K562 (cell line): ENCODE results near the gene TSGA10IP. TPM values are rescaled to one million over a fixed set of nuclear protein-coding genes. Genes with fewer than 3 reads are reported as not detected.

ENCODE experiments used
- ATAC-seq: fragments of 200-7000 bp; cut with Tn5 transposase; 3 replicates; pipeline ENCODE4 v1.9.1; 2020; ENCODE audit warnings: moderate library complexity
- BruUV-seq: library from RNA; stranded (reverse); fragments of 400-500 nt; replicated peaks from 2 replicates; lab custom pipeline; 2021; lab: Mats Ljungman, UMichigan
- CTCF ChIA-PET: fragments of 300-600 bp; formaldehyde crosslinking; extraction: SDS; loops from one replicate; lab custom pipeline; 2021; ENCODE audit warnings: low intra/inter-chr PET ratio; lab: Yijun Ruan, JAX
- POLR2A ChIA-PET: fragments of 300-600, 350-650 bp; sonication (Branson Sonifier 250); formaldehyde crosslinking; extraction: SDS; loops from one replicate; lab custom pipeline; 2021; ENCODE audit warnings: antibody characterized with exemption, inconsistent platforms; lab: Yijun Ruan, JAX
- DNase-seq, 4 experiments: peaks; one replicate each; pipeline versions ENCODE4 v3.0.0 to v3.0.0-alpha.2; 2011 to 2018; ENCODE audit warnings: low spot score in 3 of 4, mixed read lengths in 3 of 4; ENCODE audit errors: extremely low read depth in 1 of 4
- FAIRE-seq: peaks from 2 replicates; lab custom pipeline; 2011; peaks lifted over from hg19 to GRCh38; lab: Jason Lieb, UNC
- H2AFZ ChIP-seq: 2 replicates; pipeline ENCODE4 v1.6.0; 2011; ENCODE audit warnings: low read depth, low read length, control low read depth, inconsistent platforms
- H3K27ac ChIP-seq: fragments of 200-600 bp; 3 replicates; pipeline ENCODE4 v1.8.0; 2011; ENCODE audit warnings: low read depth, mild to moderate bottlenecking, control low read depth, inconsistent platforms, low read length, moderate library complexity, mixed read lengths; ENCODE audit errors: extremely low read depth
- H3K27me3 ChIP-seq, 2 experiments: fragments of 300-600 bp in 1 of 2; 2 replicates in 1 of 2; 3 replicates in 1 of 2; pipeline versions ENCODE4 v1.6.0 to v1.8.0; 2011; ENCODE audit warnings: inconsistent platforms in 2 of 2, low read length in 2 of 2, mild to moderate bottlenecking in 1 of 2, mixed read lengths in 1 of 2, moderate library complexity in 1 of 2; ENCODE audit not compliant: control insufficient read depth in 2 of 2, insufficient read depth in 2 of 2
- H3K36me3 ChIP-seq: fragments of 300-600 bp; 3 replicates; pipeline ENCODE4 v1.8.0; 2011; ENCODE audit warnings: mild to moderate bottlenecking, low read length, inconsistent platforms; ENCODE audit not compliant: control insufficient read depth, insufficient read depth
- H3K4me1 ChIP-seq, 2 experiments: fragments of 200-600 bp in 1 of 2; replicated peaks in 1 of 2; 2 replicates in 1 of 2; 3 replicates in 1 of 2; pipeline versions ENCODE4 v1.5.1 to v1.8.0; 2011; ENCODE audit warnings: inconsistent platforms in 2 of 2, low read length in 2 of 2, mild to moderate bottlenecking in 1 of 2, mixed read lengths in 1 of 2, moderate library complexity in 1 of 2; ENCODE audit not compliant: control insufficient read depth in 2 of 2, insufficient read depth in 2 of 2
- H3K4me2 ChIP-seq: 2 replicates; pipeline ENCODE4 v1.6.1; 2011; ENCODE audit warnings: low read length, control low read depth, inconsistent platforms, mixed read lengths; ENCODE audit not compliant: insufficient read depth
- H3K4me3 ChIP-seq: fragments of 200-600 bp; sonication (generic), shearing (Covaris generic); 2 replicates; pipeline ENCODE4 v1.5.1; 2016; ENCODE audit warnings: control low read depth, inconsistent platforms
- H3K79me2 ChIP-seq: fragments of 200-600 bp; 3 replicates; pipeline ENCODE4 v1.8.0; 2011; ENCODE audit warnings: low read length, inconsistent platforms; ENCODE audit not compliant: control insufficient read depth, insufficient read depth
- H3K9ac ChIP-seq, 2 experiments: 2 replicates each; pipeline versions ENCODE4 v1.6.0 to v1.6.1; 2011; ENCODE audit warnings: low read depth in 2 of 2, low read length in 2 of 2, control low read depth in 1 of 2, inconsistent platforms in 1 of 2, mild to moderate bottlenecking in 1 of 2, mixed read lengths in 1 of 2; ENCODE audit not compliant: insufficient read depth in 1 of 2
- H3K9me1 ChIP-seq: one replicate; pipeline ENCODE4 v1.6.0; 2011; ENCODE audit warnings: inconsistent platforms, mild to moderate bottlenecking, low read length, moderate library complexity; ENCODE audit not compliant: control insufficient read depth, insufficient read depth
- H3K9me3 ChIP-seq: replicated peaks from 2 replicates; pipeline ENCODE4 v1.5.1; 2011; ENCODE audit warnings: low read depth, low read length, inconsistent platforms; ENCODE audit not compliant: control insufficient read depth, insufficient read depth
- H4K20me1 ChIP-seq: replicated peaks from 2 replicates; pipeline ENCODE4 v1.6.1; 2011; ENCODE audit warnings: low read length, inconsistent platforms, mixed read lengths; ENCODE audit not compliant: control insufficient read depth, insufficient read depth
- RBFOX2 ChIP-seq: fragments of 200-400 bp; formaldehyde crosslinking; IDR thresholded peaks from 2 replicates; pipeline ENCODE4 v1.6.1; 2017; ENCODE audit warnings: low read depth, mild to moderate bottlenecking, low read length, moderate library complexity
- ZNF134 ChIP-seq: fragments of 250-450 bp; sonication (Bioruptor Pico); conservative IDR thresholded peaks from 2 replicates; pipeline ENCODE4 v1.4.0; 2020
- ZNF384 ChIP-seq: IDR thresholded peaks from 2 replicates; pipeline ENCODE4 v1.6.1; 2012; ENCODE audit warnings: low read depth, low read length, improper control_type of control experiment
- ZNF699 ChIP-seq: fragments of 250-450 bp; sonication (Bioruptor Pico); IDR thresholded peaks from 2 replicates; pipeline ENCODE4 v1.8.0; 2021; ENCODE audit warnings: mild to moderate bottlenecking, moderate library complexity; ENCODE audit not compliant: insufficient replicate concordance
- WGBS: fragments of 100-300 bp; shearing (Covaris generic); methylation state at CpG from one replicate; pipeline ENCODE4 v1.1.6; 2016; ENCODE audit warnings: low coverage, mixed read lengths; ENCODE audit not compliant: insufficient coverage; ENCODE audit errors: missing lambda C conversion rate; 5-methylcytosine and 5-hydroxymethylcytosine counted together
- in situ Hi-C: fragments of 300-500 bp; cut with MboI; formaldehyde crosslinking; loops from 4 replicates; pipeline ENCODE4 v1.15.0; 2018; ENCODE audit warnings: inconsistent platforms, mixed read lengths
- intact Hi-C: fragments of 100-400 bp; cut with micrococcal nuclease; formaldehyde crosslinking; loops from 2 replicates; pipeline ENCODE4 v1.14.2; 2022
- polyA plus RNA-seq, 8 experiments: library from polyadenylated mRNA; depleted of rRNA in 4 of 8; stranded (reverse) in 5 of 8; unstranded in 3 of 8; fragments of >200 nt; fragmentation: Nextera tagmentation in 2 of 8; fragmentation: Illumina TruSeq in 1 of 8; extraction: Ambion mirVana in 2 of 8; extraction: Trizol in 1 of 8; gene quantifications; 2 replicates each; pipeline versions ENCODE4 v1.2.1 to v1.2.3, GENCODE V29; 2011 to 2014; ENCODE audit warnings: inconsistent platforms in 1 of 8, missing spikeins in 1 of 8
- total RNA-seq, 7 experiments: library from RNA; depleted of rRNA in 6 of 7; stranded (reverse); fragments of >200 nt in 6 of 7; fragmentation: Illumina TruSeq in 2 of 7; extraction: Trizol in 2 of 7; gene quantifications; 2 replicates each; pipeline versions ENCODE4 v1.2.1 to v1.2.3, GENCODE V29; 2011 to 2021; ENCODE audit warnings: low replicate concordance in 1 of 7
- TF ChIP-seq, protein P1 (sequence below): sonication (generic); formaldehyde crosslinking; IDR thresholded peaks from 2 replicates; pipeline ENCODE4 v1.8.1; 2023; ENCODE audit warnings: missing genetic modification reagents, mild to moderate bottlenecking, borderline replicate concordance
- TF ChIP-seq, protein P2 (sequence below): fragments of 450-650 bp; IDR thresholded peaks from 2 replicates; pipeline ENCODE4 v1.6.1; 2018; ENCODE audit not compliant: partially characterized antibody

Gene TSGA10IP
- total and polyA plus RNA-seq, 9 of the 15 experiments (the other 6 are each of a cell fraction or from before 2014, with no cell fraction given): not detected

DNA sequence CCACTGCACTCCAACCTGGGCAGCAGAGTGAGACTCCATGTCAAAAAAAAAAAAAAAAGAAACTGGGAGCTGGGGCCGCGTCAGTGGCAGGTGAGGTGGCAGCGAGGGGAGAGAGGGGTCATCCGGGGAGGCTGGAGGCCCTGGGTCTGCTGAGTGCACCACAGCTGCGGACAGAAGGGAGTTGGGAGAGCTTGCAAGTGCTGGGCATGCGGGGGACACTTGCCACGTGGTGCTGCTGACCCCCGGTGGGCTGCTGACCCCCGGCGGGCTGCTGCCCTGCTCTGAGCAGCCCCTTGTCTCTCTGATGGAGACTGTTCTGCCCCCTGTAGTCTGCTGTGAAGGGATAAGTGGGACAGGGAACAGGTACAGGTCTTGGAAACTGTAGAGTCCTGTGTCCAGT is 23.4 kb upstream of the TSGA10IP start:
- POLR2A ChIA-PET: interaction anchor here (0.6 to 1.9 kb wide), 3 partner anchors 10 to 31 kb away, joined by 3 to 13 read pairs (median 4); partner anchors contain the start of genes CCDC85B and FOSL1
- TF ChIP-seq RBFOX2 (peak; percentile 38; the same call in 1 of the 2 replicates), ZNF699 (CRISPR knock-in tag) (no peak)

DNA sequence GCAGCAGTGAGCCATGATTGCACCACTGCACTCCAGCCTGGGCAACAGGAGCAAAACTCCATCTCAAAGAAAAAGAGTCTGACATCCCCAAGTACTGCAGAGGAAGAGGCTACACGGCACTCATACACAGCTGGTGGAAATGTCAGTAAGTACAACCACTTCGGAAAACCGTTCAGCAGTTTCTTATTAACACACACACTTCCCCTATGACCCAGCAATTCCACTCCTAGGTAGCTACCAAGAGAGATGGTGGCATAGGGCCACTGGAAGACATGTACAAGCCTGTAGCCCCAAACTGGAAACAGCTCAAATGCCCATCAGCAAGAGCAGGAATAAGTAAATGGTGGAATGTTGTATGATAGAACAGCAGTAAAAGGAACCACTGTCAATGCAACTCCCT is 22.7 kb upstream of the TSGA10IP start:
- peaks cover 13 to 41% of the 10 kb centered on the region in 2 experiments for H3K4me1 ChIP-seq
- TF ChIP-seq ZNF384 (no peak), ZNF134 (CRISPR knock-in tag) (no peak)
- TF ChIP-seq, protein P1, sequence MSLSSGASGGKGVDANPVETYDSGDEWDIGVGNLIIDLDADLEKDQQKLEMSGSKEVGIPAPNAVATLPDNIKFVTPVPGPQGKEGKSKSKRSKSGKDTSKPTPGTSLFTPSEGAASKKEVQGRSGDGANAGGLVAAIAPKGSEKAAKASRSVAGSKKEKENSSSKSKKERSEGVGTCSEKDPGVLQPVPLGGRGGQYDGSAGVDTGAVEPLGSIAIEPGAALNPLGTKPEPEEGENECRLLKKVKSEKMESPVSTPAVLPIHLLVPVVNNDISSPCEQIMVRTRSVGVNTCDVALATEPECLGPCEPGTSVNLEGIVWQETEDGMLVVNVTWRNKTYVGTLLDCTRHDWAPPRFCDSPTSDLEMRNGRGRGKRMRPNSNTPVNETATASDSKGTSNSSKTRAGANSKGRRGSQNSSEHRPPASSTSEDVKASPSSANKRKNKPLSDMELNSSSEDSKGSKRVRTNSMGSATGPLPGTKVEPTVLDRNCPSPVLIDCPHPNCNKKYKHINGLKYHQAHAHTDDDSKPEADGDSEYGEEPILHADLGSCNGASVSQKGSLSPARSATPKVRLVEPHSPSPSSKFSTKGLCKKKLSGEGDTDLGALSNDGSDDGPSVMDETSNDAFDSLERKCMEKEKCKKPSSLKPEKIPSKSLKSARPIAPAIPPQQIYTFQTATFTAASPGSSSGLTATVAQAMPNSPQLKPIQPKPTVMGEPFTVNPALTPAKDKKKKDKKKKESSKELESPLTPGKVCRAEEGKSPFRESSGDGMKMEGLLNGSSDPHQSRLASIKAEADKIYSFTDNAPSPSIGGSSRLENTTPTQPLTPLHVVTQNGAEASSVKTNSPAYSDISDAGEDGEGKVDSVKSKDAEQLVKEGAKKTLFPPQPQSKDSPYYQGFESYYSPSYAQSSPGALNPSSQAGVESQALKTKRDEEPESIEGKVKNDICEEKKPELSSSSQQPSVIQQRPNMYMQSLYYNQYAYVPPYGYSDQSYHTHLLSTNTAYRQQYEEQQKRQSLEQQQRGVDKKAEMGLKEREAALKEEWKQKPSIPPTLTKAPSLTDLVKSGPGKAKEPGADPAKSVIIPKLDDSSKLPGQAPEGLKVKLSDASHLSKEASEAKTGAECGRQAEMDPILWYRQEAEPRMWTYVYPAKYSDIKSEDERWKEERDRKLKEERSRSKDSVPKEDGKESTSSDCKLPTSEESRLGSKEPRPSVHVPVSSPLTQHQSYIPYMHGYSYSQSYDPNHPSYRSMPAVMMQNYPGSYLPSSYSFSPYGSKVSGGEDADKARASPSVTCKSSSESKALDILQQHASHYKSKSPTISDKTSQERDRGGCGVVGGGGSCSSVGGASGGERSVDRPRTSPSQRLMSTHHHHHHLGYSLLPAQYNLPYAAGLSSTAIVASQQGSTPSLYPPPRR (CRISPR knock-in tag): no peak
- TF ChIP-seq, protein P2, sequence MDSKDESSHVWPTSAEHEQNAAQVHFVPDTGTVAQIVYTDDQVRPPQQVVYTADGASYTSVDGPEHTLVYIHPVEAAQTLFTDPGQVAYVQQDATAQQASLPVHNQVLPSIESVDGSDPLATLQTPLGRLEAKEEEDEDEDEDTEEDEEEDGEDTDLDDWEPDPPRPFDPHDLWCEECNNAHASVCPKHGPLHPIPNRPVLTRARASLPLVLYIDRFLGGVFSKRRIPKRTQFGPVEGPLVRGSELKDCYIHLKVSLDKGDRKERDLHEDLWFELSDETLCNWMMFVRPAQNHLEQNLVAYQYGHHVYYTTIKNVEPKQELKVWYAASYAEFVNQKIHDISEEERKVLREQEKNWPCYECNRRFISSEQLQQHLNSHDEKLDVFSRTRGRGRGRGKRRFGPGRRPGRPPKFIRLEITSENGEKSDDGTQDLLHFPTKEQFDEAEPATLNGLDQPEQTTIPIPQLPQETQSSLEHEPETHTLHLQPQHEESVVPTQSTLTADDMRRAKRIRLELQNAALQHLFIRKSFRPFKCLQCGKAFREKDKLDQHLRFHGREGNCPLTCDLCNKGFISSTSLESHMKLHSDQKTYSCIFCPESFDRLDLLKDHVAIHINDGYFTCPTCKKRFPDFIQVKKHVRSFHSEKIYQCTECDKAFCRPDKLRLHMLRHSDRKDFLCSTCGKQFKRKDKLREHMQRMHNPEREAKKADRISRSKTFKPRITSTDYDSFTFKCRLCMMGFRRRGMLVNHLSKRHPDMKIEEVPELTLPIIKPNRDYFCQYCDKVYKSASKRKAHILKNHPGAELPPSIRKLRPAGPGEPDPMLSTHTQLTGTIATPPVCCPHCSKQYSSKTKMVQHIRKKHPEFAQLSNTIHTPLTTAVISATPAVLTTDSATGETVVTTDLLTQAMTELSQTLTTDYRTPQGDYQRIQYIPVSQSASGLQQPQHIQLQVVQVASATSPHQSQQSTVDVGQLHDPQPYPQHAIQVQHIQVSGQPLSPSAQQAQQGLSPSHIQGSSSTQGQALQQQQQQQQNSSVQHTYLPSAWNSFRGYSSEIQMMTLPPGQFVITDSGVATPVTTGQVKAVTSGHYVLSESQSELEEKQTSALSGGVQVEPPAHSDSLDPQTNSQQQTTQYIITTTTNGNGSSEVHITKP: no peak

More for the DNA sequence above, 23.4 kb upstream of the TSGA10IP start:
- in situ Hi-C loops: no loop called here
- Histone ChIP-seq H3K4me2 (no peak overlapping the region), H3K27ac (no peak overlapping the region), H2AFZ (no peak overlapping the region), H4K20me1 (no peaks in the 10 kb centered on the region), H3K79me2 (peaks cover 29% of the 10 kb centered on the region), H3K9me3 (no peaks in the 10 kb centered on the region), H3K27me3 (no peaks in the 10 kb centered on the region), H3K36me3 (peaks cover 29% of the 10 kb centered on the region; the same call in 1 of the 3 replicates), H3K9ac (peak overlapping the region in 1 of 2 experiments; percentile 20; a peak in 1 of 4 replicates), H3K4me1 (peaks cover 11 to 43% of the 10 kb centered on the region in 2 experiments), H3K4me3 (no peak overlapping the region), H3K9me1 (no peaks in the 10 kb centered on the region)
- CTCF ChIA-PET: no interaction called here
- no peak for DNase-seq
- ATAC-seq: no peak
- WGBS: 92% methylated on average over 7 of the region's 10 CpGs
- intact Hi-C loops: no loop called here
- no TSS peak for BruUV-seq
- no peak for FAIRE-seq

More for the DNA sequence above, 22.7 kb upstream of the TSGA10IP start:
- peaks cover 22% of the 10 kb centered on the region; the same call in 1 of the 3 replicates for H3K36me3 ChIP-seq
- in situ Hi-C loops: no loop called here
- no peak overlapping the region for H3K4me3 ChIP-seq
- peaks cover 23% of the 10 kb centered on the region for H3K79me2 ChIP-seq
- H3K27ac ChIP-seq: no peak overlapping the region
- ChIA-PET CTCF (no interaction called here), POLR2A (interaction anchor here (0.8 to 1.9 kb wide), 7 partner anchors 8 to 29 kb away, joined by 3 to 13 read pairs (median 4); partner anchors contain the start of gene FOSL1)
- intact Hi-C loops: no loop called here
- no peak for ATAC-seq
- no peaks in the 10 kb centered on the region for H3K27me3 ChIP-seq
- BruUV-seq: no TSS peak
- 61% methylated on average over 3 of the region's 3 CpGs for WGBS
- no peaks in the 10 kb centered on the region for H3K9me1 ChIP-seq
- FAIRE-seq: peak; percentile 48
- H2AFZ ChIP-seq: no peak overlapping the region
- DNase-seq: no peak
- H3K4me2 ChIP-seq: no peak overlapping the region
- no peaks in the 10 kb centered on the region for H3K9me3 ChIP-seq
- no peaks in the 10 kb centered on the region for H4K20me1 ChIP-seq
- H3K9ac ChIP-seq: 0 out of 4 replicates have a peak overlapping the region, but pooled peaks of 1 of the 2 experiments have one; percentile 20
